Measurements from ENCODE around the gene GJC3. TPM values are rescaled to one million over a fixed set of nuclear protein-coding genes. Genes with fewer than 3 reads are reported as not detected.

Gene GJC3
- total RNA-seq, 4 donors from 2014 or later, result 3.3 to 11.7 (median 8.9) TPM

GRCh38 chr7:99928188-99928587 is 1.2 kb downstream of the GJC3 start:
- no peak for TF ChIP-seq EP300 (IDR thresholded peaks at IDR 0.05)
- TF ChIP-seq, protein P1, sequence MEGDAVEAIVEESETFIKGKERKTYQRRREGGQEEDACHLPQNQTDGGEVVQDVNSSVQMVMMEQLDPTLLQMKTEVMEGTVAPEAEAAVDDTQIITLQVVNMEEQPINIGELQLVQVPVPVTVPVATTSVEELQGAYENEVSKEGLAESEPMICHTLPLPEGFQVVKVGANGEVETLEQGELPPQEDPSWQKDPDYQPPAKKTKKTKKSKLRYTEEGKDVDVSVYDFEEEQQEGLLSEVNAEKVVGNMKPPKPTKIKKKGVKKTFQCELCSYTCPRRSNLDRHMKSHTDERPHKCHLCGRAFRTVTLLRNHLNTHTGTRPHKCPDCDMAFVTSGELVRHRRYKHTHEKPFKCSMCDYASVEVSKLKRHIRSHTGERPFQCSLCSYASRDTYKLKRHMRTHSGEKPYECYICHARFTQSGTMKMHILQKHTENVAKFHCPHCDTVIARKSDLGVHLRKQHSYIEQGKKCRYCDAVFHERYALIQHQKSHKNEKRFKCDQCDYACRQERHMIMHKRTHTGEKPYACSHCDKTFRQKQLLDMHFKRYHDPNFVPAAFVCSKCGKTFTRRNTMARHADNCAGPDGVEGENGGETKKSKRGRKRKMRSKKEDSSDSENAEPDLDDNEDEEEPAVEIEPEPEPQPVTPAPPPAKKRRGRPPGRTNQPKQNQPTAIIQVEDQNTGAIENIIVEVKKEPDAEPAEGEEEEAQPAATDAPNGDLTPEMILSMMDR (IDR thresholded peaks at IDR 0.05), result no peak
- no peak for TF ChIP-seq POLR2A (IDR thresholded peaks at IDR 0.05)
- no peak for DNase-seq (ENCODE audit: low spot score in 2 of 2)
- Histone ChIP-seq H3K27me3 (no peaks in the 10 kb centered on the region), H3K4me3 (no peak overlapping the region), H3K27ac (no peak overlapping the region), H3K4me1 (peaks cover 0 to 13% (median 5%) of the 10 kb centered on the region in 4 donors), H3K36me3 (peaks cover 0 to under 1% (median 0%) of the 10 kb centered on the region in 3 donors), H3K9me3 (no peaks in the 10 kb centered on the region)
- WGBS, 2 donors, result 55 to 58% methylated on average over 2 of the region's 2 CpGs

DNA sequence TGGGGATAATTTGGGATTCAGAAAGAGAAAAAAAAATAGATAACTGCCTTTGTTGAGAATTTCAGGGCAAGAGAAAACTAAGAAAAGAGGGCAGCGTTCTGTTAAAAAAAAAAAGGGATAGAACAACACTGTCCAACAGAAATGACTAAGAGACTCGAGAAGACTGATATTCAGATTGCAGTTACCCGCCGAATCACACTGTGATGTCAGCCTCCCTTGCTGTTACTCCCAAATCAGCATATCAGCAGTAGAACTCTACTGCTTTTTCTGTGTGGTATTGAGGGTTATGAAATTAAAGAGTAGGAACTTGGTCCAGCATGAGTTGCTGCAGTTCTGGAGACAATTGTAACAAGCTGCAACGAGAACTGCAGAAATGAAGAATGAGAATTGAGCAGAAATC is 1.9 kb downstream of the GJC3 start:
- Histone ChIP-seq H3K36me3 (peaks cover 0 to 5% (median 0%) of the 10 kb centered on the region in 3 donors), H3K27ac (no peak overlapping the region), H3K9me3 (no peaks in the 10 kb centered on the region), H3K4me1 (peaks cover 0 to 13% (median 5%) of the 10 kb centered on the region in 4 donors), H3K27me3 (no peaks in the 10 kb centered on the region), H3K4me3 (no peak overlapping the region)
- TF ChIP-seq, protein P1 (IDR thresholded peaks at IDR 0.05), result no peak
- TF ChIP-seq POLR2A (IDR thresholded peaks at IDR 0.05), result no peak
- no peak for TF ChIP-seq EP300 (IDR thresholded peaks at IDR 0.05)
- WGBS, 2 donors, result 45 to 70% methylated on average over 5 of the region's 5 CpGs
- no peak for DNase-seq (ENCODE audit: low spot score in 2 of 2)

GRCh38 chr7:99926321-99926720 is 3.1 kb downstream of the GJC3 start:
- H3K9me3 ChIP-seq, result no peaks in the 10 kb centered on the region
- H3K4me1 ChIP-seq, result peaks cover 0 to 13% (median 5%) of the 10 kb centered on the region in 4 donors
- H3K27ac ChIP-seq, result no peak overlapping the region
- H3K4me3 ChIP-seq, result no peak overlapping the region
- peaks cover 0 to 5% (median 0%) of the 10 kb centered on the region in 3 donors for H3K36me3 ChIP-seq
- no peak for DNase-seq (ENCODE audit: low spot score in 2 of 2)
- no peaks in the 10 kb centered on the region for H3K27me3 ChIP-seq
- TF ChIP-seq POLR2A (IDR thresholded peaks at IDR 0.05), result no peak
- TF ChIP-seq, protein P1 (IDR thresholded peaks at IDR 0.05), result no peak
- TF ChIP-seq EP300 (IDR thresholded peaks at IDR 0.05), result no peak

DNA sequence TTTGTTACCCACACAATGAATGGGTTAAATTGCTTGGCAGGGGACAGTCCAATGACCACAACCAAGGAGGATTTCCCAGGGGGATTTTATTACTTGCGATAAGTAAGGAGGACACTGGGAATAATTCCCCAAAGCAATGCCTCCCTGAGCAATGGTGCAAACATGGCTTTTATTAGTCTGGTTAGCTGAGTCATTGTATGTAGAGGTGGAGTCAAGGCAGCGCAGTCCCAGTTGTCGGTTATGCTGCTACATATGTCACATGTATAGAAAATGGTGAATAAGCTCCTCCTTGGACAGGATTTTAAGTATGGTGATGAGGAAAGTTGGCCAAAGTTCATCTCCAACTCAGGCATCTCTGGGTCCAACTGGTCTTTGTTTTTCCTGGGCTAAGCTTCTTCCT is 6.2 kb downstream of the GJC3 start:
- H3K4me1 ChIP-seq, result peaks cover 0 to 20% (median 10%) of the 10 kb centered on the region in 4 donors
- H3K4me3 ChIP-seq, result no peak overlapping the region
- no peaks in the 10 kb centered on the region for H3K9me3 ChIP-seq
- no peak overlapping the region for H3K27ac ChIP-seq
- 85 to 91% methylated on average over 3 of the region's 3 CpGs for WGBS, 2 donors
- DNase-seq (ENCODE audit: low spot score in 2 of 2), result no peak
- peaks cover 0 to 5% (median 0%) of the 10 kb centered on the region in 3 donors for H3K36me3 ChIP-seq
- TF ChIP-seq POLR2A (IDR thresholded peaks at IDR 0.05) (no peak), EP300 (IDR thresholded peaks at IDR 0.05) (no peak)
- TF ChIP-seq, protein P1 (IDR thresholded peaks at IDR 0.05), result no peak
- no peaks in the 10 kb centered on the region for H3K27me3 ChIP-seq

DNA sequence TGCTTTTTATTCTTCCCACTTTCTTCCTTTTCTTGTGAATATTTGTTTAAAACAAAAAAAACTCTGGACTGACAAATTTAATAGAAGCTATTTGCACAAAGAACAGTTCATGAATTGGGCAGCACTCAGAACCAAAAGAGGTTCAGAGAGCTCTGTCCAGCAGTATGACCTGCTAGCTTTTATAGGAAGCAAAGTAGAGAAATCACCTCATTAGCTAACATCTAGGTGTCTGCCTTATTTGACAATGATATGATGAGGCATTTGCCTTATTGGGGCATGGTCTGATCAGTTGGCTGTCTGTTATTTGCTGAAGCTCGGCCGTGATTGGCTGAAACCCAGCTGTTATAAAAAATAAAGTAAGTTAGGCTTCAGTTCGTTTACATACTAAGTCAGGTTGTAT is 9.3 kb downstream of the GJC3 start:
- H3K4me3 ChIP-seq, result peak overlapping the region; percentile 70 to 85 (median 82)
- WGBS, 2 donors, result 79% methylated on average over 3 of the region's 3 CpGs
- H3K4me1 ChIP-seq, result peaks cover 0 to 51% (median 29%) of the 10 kb centered on the region in 4 donors
- H3K27ac ChIP-seq, result peak overlapping the region in 2 of 4 donors; percentile 94 to 96
- no peaks in the 10 kb centered on the region for H3K9me3 ChIP-seq
- H3K27me3 ChIP-seq, result no peaks in the 10 kb centered on the region
- TF ChIP-seq EP300 (IDR thresholded peaks at IDR 0.05) (no peak), POLR2A (IDR thresholded peaks at IDR 0.05) (no peak)
- TF ChIP-seq, protein P1 (IDR thresholded peaks at IDR 0.05), result no peak
- no peak for DNase-seq (ENCODE audit: low spot score in 2 of 2)
- H3K36me3 ChIP-seq, result peaks cover 0 to 20% (median 0%) of the 10 kb centered on the region in 3 donors
